ENCODE results near the gene FAM217B.

DNA sequence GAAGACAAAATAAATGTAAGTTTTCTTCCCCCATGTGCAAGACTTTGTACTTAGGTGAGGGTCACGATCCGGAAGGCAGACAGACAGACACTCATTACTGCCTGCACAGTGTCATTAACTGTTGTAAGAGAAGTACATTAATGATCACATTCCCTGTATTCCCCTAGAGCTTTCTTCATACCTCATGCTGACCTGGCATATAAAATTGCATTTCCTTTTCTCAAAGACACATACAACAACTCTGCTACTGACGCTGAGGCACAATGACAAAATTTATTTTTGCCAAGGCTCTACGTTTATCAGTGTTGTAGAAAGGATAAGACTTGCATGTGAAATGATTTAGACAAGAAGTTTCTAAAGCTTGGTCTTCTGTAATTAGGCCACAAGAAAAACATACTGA, 3.8 kb upstream of the FAM217B start:
- TF ChIP-seq, protein P1, sequence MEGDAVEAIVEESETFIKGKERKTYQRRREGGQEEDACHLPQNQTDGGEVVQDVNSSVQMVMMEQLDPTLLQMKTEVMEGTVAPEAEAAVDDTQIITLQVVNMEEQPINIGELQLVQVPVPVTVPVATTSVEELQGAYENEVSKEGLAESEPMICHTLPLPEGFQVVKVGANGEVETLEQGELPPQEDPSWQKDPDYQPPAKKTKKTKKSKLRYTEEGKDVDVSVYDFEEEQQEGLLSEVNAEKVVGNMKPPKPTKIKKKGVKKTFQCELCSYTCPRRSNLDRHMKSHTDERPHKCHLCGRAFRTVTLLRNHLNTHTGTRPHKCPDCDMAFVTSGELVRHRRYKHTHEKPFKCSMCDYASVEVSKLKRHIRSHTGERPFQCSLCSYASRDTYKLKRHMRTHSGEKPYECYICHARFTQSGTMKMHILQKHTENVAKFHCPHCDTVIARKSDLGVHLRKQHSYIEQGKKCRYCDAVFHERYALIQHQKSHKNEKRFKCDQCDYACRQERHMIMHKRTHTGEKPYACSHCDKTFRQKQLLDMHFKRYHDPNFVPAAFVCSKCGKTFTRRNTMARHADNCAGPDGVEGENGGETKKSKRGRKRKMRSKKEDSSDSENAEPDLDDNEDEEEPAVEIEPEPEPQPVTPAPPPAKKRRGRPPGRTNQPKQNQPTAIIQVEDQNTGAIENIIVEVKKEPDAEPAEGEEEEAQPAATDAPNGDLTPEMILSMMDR (IDR thresholded peaks at IDR 0.05), result no peak
- no peak for TF ChIP-seq POLR2A (IDR thresholded peaks at IDR 0.05)
